Hepatocyte (in vitro differentiated cells): Measurements from ENCODE around the gene DPY19L1. TPM values are rescaled to one million over a fixed set of nuclear protein-coding genes. Genes with fewer than 3 reads are reported as not detected.
"Not testable (repeated sequence)": the region's sequence is repeated elsewhere in the genome, so short reads cannot be mapped to it uniquely, and the experiment has no call there.

Experiments used
- DNase-seq: peaks from one replicate; pipeline ENCODE4 v3.0.0-alpha.2; 2016; ENCODE audit warnings: low spot score
- H2AFZ ChIP-seq: fragments of 200-600 bp; sonication (generic); 2 replicates; pipeline ENCODE4 v1.6.0; 2016; ENCODE audit warnings: antibody characterized with exemption, mild to moderate bottlenecking
- H3K27ac ChIP-seq: fragments of 200-600 bp; sonication (generic); 2 replicates; pipeline ENCODE4 v1.5.1; 2016; ENCODE audit warnings: mild to moderate bottlenecking
- H3K27me3 ChIP-seq: fragments of 200-600 bp; sonication (generic); 2 replicates; pipeline ENCODE4 v1.6.1; 2016
- H3K36me3 ChIP-seq: fragments of 200-600 bp; sonication (generic); replicated peaks from 2 replicates; pipeline ENCODE4 v1.5.1; 2016; ENCODE audit warnings: low read depth; ENCODE audit not compliant: insufficient read depth
- H3K4me1 ChIP-seq: fragments of 200-600 bp; sonication (generic); 2 replicates; pipeline ENCODE4 v1.5.1; 2016; ENCODE audit warnings: mild to moderate bottlenecking, moderate library complexity; ENCODE audit not compliant: insufficient read depth
- H3K4me2 ChIP-seq: fragments of 200-600 bp; sonication (generic); 2 replicates; pipeline ENCODE4 v1.6.0; 2016
- H3K4me3 ChIP-seq: fragments of 200-600 bp; sonication (generic); 2 replicates; pipeline ENCODE4 v1.5.1; 2016; ENCODE audit warnings: mild to moderate bottlenecking
- H3K79me2 ChIP-seq: fragments of 200-600 bp; sonication (generic); 2 replicates; pipeline ENCODE4 v1.6.0; 2017; ENCODE audit warnings: mild to moderate bottlenecking
- H3K9me2 ChIP-seq: fragments of 200-600 bp; sonication (generic); replicated peaks from 2 replicates; pipeline ENCODE4 v1.6.0; 2017; ENCODE audit warnings: mild to moderate bottlenecking; ENCODE audit not compliant: insufficient read depth
- H3K9me3 ChIP-seq: fragments of 200-600 bp; sonication (generic); 2 replicates; pipeline ENCODE4 v1.5.1; 2016; ENCODE audit warnings: low read depth, mild to moderate bottlenecking
- H4K20me1 ChIP-seq: fragments of 200-600 bp; sonication (generic); 2 replicates; pipeline ENCODE4 v1.6.0; 2016; ENCODE audit warnings: mild to moderate bottlenecking; ENCODE audit not compliant: insufficient read depth, poor library complexity, severe bottlenecking
- CTCF ChIP-seq: fragments of 200-600 bp; sonication (generic); IDR thresholded peaks from 2 replicates; pipeline ENCODE4 v1.5.1; 2016; ENCODE audit warnings: antibody characterized with exemption, mild to moderate bottlenecking; ENCODE audit not compliant: poor library complexity
- EZH2 ChIP-seq: fragments of 200-600 bp; sonication (generic); IDR thresholded peaks from 2 replicates; pipeline ENCODE4 v1.6.1; 2016; ENCODE audit warnings: antibody characterized with exemption, mild to moderate bottlenecking, borderline replicate concordance
- EZH2phosphoT487 ChIP-seq: fragments of 200-600 bp; sonication (generic); IDR thresholded peaks from one replicate; pipeline ENCODE4 v1.6.1; 2018; ENCODE audit warnings: antibody characterized with exemption, mild to moderate bottlenecking, low read depth, moderate library complexity; ENCODE audit not compliant: unreplicated experiment, severe bottlenecking
- WGBS: methylation state at CpG from one replicate; pipeline ENCODE4 v1.1.6; 2016; ENCODE audit warnings: low lambda C conversion rate; ENCODE audit errors: missing lambda C conversion rate; 5-methylcytosine and 5-hydroxymethylcytosine counted together
- polyA plus RNA-seq: library from polyadenylated mRNA; unstranded; fragments of >200 nt; fragmentation: Nextera tagmentation; extraction: Ambion mirVana; gene quantifications from 2 replicates; pipeline ENCODE4 v1.2.1, GENCODE V29; 2016
- total RNA-seq: library from RNA; depleted of rRNA; stranded (reverse); fragments of >200 nt; gene quantifications from 2 replicates; pipeline ENCODE4 v1.2.3, GENCODE V29; 2014

Gene DPY19L1
- total and polyA plus RNA-seq, 2 experiments from 2014 or later, result 7.6 to 16.7 TPM

- Histone ChIP-seq H3K4me3 (no peak overlapping the region), H3K27ac (no peak overlapping the region), H3K9me3 (no peaks in the 10 kb centered on the region), H3K27me3 (no peaks in the 10 kb centered on the region), H2AFZ (no peak overlapping the region), H4K20me1 (no peaks in the 10 kb centered on the region), H3K4me2 (no peak overlapping the region), H3K4me1 (peaks cover 7% of the 10 kb centered on the region), H3K36me3 (no peaks in the 10 kb centered on the region), H3K79me2 (no peaks in the 10 kb centered on the region), H3K9me2 (no peaks in the 10 kb centered on the region)
- no peak for DNase-seq
- TF ChIP-seq EZH2 (no peak), CTCF (no peak), EZH2phosphoT487 (no peak)
These were observed 29.5 kb downstream of the DPY19L1 start for GRCh38 chr7:35007768-35008167.

GRCh38 chr7:35004531-35005095 lies 32.7 kb downstream of the DPY19L1 start:
- Histone ChIP-seq H3K9me2 (no peaks in the 10 kb centered on the region), H3K27ac (peak overlapping the region; percentile 86), H3K9me3 (no peaks in the 10 kb centered on the region), H3K36me3 (no peaks in the 10 kb centered on the region), H4K20me1 (no peaks in the 10 kb centered on the region), H3K4me2 (peak overlapping the region; percentile 8), H2AFZ (no peak overlapping the region), H3K27me3 (no peaks in the 10 kb centered on the region), H3K4me1 (peaks cover 7% of the 10 kb centered on the region), H3K79me2 (no peaks in the 10 kb centered on the region), H3K4me3 (no peak overlapping the region)
- TF ChIP-seq EZH2, result no peak
- TF ChIP-seq CTCF, result no peak
- TF ChIP-seq EZH2phosphoT487, result no peak
- DNase-seq, result no peak
- WGBS, result 56% methylated on average over 1 of the region's 1 CpG

GRCh38 chr7:35003679-35004303 lies 33.5 kb downstream of the DPY19L1 start:
- Histone ChIP-seq H3K9me3 (no peaks in the 10 kb centered on the region), H3K27me3 (no peaks in the 10 kb centered on the region), H3K4me2 (peak overlapping the region; percentile 8), H3K4me3 (no peak overlapping the region), H3K9me2 (no peaks in the 10 kb centered on the region), H3K36me3 (no peaks in the 10 kb centered on the region), H2AFZ (no peak overlapping the region), H3K27ac (peak overlapping the region; percentile 86), H3K79me2 (no peaks in the 10 kb centered on the region), H3K4me1 (peaks cover 7% of the 10 kb centered on the region), H4K20me1 (no peaks in the 10 kb centered on the region)
- WGBS, result 42% methylated on average over 7 of the region's 7 CpGs
- peak; percentile 83 for DNase-seq
- no peak for TF ChIP-seq EZH2phosphoT487
- no peak for TF ChIP-seq EZH2
- TF ChIP-seq CTCF, result no peak

- not testable (repeated sequence) for H4K20me1 ChIP-seq, H3K4me1 ChIP-seq, H3K4me3 ChIP-seq, H3K27me3 ChIP-seq, H3K4me2 ChIP-seq, H3K9me2 ChIP-seq, H3K36me3 ChIP-seq, H3K9me3 ChIP-seq, DNase-seq, H3K79me2 ChIP-seq, H2AFZ ChIP-seq
- 50% methylated on average over 1 of the region's 1 CpG for WGBS
- H3K27ac ChIP-seq, result peak overlapping the region; percentile 86
These were observed 34.1 kb downstream of the DPY19L1 start for GRCh38 chr7:35003177-35003650.

GRCh38 chr7:34998335-34998734 lies 39.0 kb downstream of the DPY19L1 start:
- not testable (repeated sequence) for H3K4me2 ChIP-seq, H3K27me3 ChIP-seq, H3K4me3 ChIP-seq, H3K79me2 ChIP-seq, DNase-seq, H3K4me1 ChIP-seq, H3K27ac ChIP-seq, H2AFZ ChIP-seq, H3K9me3 ChIP-seq, H3K9me2 ChIP-seq, H3K36me3 ChIP-seq, H4K20me1 ChIP-seq
- 81% methylated on average over 6 of the region's 6 CpGs for WGBS

- H3K36me3 ChIP-seq, H3K4me2 ChIP-seq, H3K79me2 ChIP-seq, H3K27ac ChIP-seq, H3K4me3 ChIP-seq, H2AFZ ChIP-seq, H3K9me3 ChIP-seq, H4K20me1 ChIP-seq, H3K9me2 ChIP-seq, H3K4me1 ChIP-seq, H3K27me3 ChIP-seq, DNase-seq: not testable (repeated sequence)
- WGBS, result 94% methylated on average over 5 of the region's 5 CpGs
These were observed 40.7 kb downstream of the DPY19L1 start for GRCh38 chr7:34996423-34997090.
